Mesenteric fat pad (tissue), 1 donor: ENCODE data around the gene STMN1. TPM values are rescaled to one million over a fixed set of nuclear protein-coding genes. Genes with fewer than 3 reads are reported as not detected.

Experiments used
- DNase-seq: peaks from one replicate; pipeline ENCODE4 v3.0.0-alpha.2; 2020; ENCODE audit warnings: low spot score
- total RNA-seq: library from RNA; stranded (reverse); fragmentation: NEBNext Ultra II Directional; extraction: Animal tissue kit (Norgen Biotek cat#: 25700); gene quantifications from one replicate; pipeline ENCODE4 v1.2.1, GENCODE V29; 2021
- donor health status: DM: yes; HTN: yes; CAD: no.

STMN1 gene
- total RNA-seq, 1 donor from 2014 or later: 39.3 TPM

DNA sequence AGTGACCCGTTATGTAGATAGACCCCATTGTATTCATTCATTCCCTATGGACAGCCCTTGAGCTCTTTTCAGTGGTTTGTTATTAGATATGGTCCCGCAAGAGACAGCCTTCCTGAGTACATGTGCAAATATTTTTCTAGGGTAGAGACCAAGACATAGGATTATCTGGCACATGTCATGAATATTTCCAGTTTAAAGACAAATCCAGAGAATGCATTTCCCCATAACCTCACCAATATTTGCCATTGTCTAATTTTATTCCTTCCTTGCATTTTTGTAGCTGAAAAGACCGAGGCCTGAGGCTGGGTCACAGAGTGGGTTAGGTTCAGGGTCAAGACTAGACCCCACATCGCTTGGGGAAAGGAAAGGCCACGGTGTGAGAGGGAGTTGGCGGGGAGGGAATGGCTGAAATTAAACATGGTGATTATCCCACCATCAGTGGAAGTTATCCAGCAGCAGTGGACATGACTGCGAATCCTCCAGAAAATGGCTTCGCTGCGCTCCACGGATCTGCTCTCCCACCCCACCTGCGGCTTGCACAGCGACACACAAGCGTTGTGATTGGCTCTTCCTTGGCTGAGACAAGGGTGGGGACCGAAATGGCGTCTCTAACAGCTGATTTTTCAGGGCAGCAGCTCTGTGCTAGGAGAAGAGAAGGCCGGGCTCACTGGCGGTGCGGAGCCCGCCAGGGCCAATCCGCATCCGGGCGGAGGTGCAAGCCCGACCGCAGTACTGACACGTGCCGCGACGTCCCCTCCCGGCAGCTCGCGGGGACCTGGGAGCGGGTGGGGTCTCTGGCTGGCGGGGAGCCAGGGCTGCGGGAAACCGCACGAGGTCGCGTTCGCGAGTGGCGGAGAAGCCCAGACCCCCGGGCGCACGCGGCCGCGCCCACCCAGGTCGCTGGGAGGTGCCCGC is 16.1 kb upstream of the STMN1 start:
- peak; percentile 90 for DNase-seq

DNA sequence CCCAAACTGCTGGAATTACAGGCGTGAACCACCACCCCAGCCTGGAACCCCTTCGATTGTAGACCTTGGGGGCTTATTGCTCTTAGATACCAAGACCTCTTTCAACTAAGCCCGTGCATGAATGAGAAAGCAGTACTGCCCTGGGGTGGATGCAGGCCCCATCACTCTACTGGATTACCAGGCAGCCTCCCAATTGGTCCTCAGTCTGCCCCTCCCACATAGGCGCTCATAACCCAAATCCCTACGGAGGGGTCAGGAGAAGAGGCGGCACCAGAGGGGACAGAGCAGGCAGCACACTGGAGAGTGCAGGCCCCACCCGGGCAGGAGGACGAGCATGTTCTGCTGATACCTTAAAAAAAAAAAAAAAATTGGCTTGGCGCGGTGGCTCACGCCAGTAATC is 12.4 kb upstream of the STMN1 start:
- no peak for DNase-seq

DNA sequence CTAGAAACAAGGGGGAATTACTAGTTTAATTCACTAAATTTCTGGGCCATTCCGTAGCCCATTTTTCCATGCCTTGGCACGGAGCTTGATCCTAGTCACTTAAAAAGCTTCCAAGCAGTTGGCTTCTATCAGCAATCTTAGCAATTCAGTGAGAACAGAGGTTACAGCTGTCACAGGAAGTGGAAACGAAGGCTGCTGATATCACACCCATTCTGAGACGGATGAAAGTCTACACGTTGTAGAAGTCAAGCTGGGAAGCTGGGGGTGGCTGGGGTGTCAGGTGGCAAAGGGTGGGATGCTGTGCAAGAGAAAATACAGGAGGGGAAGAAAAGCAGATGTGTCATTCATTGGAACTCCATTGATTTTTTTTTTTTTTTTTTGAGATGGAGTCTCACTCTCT is 11.8 kb upstream of the STMN1 start:
- DNase-seq: no peak

DNA sequence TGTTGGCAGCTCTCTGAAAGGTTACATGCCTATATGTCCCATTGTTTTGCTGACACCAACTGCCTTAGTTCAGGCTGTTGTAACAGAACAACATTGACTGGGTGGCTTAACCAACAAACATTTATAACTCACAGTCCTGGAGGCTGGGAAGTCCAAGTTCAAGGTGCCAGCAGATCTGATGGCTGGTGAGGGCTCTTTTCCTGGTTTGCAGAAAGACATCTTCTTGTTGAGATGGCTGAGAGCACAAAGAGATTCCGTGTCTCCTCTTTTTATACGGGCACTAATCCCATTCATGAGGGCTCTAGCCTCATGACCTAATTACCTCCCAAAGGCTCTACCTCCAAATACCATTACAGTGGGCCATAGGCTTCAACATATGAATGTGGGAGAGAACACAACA is 10.2 kb upstream of the STMN1 start:
- DNase-seq: no peak

DNA sequence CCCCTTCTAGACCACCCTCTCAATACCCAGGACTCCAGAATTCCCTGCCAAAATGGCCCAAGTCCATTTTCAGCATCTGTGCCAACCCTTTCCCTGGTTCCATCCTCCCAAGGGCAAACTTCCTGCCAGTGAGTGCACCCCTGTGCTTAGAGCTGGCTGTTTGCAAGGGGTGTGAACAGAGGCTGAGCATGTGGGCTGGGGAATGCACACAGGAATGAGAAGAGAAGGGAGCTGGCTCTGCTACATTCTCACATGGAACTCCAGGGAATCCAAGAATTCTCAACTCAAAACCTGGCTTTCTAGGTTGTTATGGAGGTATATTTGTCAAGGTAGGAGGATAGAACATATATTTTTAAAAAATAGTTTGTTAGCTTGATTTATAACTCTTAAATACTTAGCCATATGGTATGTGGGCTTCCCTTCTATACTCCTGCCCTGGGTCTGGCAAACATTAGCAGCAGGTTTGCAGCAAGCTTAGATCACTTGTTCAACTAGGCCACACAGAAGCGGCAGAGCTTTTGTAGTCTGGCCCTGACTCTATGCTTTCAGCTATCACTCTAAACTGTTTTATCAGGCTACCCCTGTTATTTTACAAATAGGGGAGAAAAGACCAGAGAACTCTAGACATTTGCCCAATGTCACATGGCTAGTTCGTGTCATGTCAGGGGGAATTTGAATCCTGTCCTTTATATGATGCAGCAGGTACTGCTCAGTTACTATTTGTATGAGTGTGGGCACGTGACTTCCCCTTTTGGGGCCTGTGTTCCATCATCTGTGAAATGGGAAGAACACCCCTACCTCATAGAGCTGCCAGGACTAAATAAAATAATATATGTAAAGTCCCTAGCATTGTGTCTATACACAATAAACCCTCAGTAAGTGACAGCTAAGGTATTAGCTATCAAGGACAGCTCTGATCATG is 8.1 kb upstream of the STMN1 start:
- no peak for DNase-seq

DNA sequence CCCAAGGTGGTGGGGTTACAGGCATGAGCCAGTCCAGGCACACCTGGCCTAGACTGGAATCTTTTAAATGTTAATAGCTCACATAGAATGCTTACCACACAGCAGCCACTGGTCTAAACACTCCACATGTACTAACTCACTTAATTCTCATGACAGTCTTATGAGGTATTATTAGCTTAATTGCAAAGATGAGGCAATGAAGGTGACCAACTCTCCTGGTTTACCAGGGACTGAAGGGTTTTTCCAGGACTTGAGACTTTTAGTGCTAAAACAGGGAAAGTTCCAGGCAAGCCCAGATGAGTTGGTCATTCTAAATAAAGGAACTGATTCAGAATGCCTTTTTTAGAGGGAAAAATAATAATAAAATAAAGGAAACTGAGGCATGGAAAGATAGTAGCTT is 7.0 kb upstream of the STMN1 start:
- DNase-seq: no peak

DNA sequence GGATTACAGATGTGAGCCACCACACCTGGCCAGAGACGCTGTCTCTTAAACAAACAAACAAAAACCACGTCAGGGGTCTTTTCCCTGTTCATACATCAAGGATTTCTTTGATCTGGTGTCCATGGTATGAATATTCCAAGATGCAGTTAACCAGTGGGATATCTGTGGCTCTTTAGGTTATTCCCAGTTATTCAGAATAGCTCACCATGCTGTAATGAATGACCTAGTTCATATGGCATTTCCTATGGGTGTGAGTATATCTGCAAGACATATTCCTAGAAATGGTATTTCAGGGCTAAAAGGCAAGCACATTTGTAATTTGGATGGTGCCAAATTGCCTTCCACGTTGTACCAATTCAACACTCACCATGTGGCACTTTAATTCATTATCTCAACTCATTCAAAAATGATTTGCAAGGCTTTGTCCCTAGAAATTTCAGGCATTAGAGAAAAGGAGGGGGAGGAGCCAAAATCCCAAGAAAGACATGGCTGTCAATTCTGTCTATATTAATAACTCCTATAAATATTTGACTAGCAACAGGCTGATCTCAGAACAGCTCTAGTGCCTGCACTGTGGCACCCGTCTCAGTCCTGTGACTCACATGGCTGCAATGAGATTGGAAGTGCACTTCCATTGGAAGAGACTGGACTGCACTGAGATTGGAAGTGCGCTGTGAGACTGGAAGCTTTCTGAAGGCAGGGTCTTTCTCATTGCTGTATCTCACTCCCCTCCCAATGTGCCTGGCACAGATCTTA is 6.0 kb upstream of the STMN1 start:
- no peak for DNase-seq

DNA sequence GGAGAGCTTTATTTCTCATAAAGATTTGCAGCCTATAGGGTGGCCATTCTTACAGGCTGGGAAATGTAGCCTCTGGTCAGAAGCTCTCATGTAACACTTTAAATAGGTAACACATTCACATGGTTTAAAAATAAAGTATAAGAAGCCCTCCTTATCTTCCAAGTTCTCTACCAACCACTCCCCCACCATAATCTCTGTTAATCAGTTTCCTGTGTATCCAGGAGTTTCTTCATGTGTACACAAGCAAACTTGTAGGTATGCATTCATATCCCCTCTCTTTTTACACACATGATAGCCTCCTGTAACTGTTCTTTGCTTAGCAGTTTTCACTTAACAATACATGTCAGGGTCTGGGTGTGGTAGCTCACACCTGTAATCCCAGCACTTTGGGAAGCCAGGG is 4.9 kb upstream of the STMN1 start:
- no peak for DNase-seq

DNA sequence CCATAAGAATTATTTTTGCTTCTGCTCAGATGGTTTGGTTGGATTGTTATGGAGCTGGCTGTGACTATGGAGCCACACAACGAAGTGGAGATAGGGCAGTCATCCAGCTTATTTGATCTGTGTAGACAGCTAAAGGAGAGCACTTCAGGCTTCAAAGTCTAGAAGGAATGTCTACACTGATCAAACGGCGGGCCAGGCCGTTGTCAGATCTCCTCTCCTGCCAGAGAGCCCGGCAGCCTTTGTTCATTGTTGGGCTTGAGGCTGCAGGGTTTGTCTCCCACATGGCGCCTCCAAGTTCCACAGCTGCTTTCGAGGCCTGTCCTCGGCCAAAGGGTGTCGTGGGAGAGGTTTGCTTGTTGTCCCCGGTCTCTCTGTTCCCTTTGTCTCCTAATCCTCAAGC is 2.8 kb upstream of the STMN1 start:
- no peak for DNase-seq

DNA sequence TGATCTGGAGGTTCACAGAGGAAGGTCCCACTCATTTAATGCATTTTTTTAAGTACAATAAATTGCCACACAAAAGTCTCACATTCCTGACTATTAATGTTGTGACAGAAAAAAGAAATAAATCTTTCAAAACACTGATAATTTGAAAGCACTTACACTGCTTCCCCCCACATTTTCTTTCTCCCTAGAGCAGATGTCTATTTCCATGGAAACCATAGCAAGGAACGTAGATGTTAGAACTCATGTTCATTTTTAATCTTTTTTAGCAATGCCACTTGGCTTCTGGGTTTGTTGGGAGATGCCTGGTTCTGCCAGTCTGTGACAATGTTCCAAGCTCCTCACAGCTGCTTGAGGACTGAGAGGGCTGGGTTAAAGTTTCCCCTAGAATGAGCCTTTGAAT is 1.9 kb upstream of the STMN1 start:
- no peak for DNase-seq

DNA sequence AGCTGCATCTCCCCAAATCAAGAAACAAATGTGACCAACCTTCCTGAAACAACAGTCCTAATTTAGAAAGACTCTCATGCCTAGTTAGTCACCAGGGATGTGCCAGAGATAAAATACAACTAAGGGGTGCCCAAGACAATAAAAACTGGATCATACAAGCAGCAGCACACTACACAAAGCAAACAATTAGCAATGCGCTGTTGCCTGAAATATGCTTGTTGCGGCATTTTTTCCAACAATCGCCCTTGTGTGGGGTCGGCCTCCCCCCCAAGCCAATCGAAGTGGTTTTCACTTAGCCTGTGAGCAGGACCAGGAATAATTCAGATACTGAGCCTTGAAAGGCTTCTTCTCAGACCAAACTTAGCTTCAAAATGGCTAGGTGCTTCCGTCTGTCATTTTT is 1.4 kb upstream of the STMN1 start:
- DNase-seq: no peak

DNA sequence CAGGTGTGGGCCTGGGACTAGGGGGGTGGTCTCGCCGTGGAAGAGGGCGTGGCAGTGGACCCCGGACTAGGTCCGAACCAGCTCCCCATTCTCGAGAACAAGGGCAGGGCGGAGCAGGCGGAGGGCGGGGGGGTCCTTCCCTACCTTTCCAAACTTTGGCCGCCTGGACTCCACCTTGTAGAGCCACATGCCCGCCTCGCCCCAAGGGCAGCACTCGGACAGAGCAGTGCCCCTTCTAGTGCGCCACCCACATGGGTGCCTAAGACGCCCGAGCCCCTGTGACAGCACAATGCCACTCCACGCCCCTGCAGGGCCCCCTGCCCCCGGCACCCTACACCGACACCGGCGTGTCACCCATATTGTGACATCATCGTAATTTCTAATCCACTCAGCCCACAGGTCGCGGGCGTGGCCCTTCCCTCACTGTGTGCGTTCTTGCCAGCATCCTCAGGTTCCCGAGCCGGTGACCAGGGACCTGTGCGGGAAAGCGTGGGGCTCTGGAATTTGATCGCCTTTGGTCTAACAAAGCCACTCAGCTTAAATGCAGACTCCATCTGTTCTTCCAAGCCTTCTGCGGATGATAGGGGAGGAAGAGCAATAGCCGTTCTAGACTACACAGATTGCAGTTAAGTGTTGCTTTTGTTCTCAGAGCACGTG is 553 bp upstream of the STMN1 start:
- DNase-seq: no peak

DNA sequence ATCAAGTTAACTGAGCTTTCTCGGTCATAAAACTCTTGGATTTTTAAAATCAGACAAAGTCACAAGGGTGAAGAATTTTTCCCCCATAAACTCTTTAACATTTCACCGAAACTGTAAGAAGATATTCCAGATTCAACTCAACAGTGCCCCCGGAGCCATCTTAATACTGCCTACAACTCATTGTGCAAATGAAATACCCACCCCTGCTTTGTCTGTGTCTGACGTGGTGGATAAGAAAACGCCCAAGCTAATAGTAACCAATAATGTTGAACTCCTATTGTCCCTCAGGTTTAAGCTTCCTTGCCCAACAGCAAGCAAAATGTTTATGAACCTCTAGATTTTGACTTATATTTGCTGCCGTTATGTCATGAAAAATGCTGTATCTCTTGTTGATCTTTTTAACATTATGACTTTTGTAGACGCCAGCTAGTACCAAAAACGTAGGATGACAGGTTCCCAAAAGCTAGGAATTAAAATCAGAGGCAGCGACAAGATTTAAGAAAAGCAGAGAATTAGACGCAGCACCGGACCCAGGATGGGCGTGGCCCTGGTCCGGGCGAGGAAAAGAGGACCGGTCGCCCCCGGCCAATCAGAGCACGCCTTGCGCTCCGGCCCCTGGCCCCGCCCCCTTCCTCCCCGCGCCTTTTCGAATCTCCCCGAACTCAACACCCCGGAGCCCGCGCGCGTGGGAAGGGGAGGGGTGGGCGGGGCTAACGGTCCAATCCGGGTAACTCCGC is 1.1 kb downstream of the STMN1 start:
- peak; percentile 99 for DNase-seq

DNA sequence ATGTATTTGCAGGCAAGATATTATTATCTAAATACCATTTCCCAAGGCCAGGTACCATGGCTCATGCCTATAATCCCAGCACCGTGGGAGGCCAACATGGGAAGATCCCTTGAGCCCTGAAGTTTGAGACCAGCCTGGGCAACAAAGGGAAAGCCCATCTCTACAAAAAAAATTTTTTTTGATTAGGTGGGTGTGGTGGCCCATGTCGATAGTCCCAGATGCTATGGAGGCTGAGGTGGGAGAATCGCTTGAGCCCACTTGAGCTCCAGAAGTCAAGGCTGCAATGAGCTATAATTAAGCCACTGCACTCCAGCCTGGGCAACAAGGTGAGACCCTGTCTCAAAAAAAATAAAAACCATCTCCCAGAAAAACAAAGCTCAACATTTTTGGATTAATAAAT is 2.2 kb downstream of the STMN1 start:
- no peak for DNase-seq

DNA sequence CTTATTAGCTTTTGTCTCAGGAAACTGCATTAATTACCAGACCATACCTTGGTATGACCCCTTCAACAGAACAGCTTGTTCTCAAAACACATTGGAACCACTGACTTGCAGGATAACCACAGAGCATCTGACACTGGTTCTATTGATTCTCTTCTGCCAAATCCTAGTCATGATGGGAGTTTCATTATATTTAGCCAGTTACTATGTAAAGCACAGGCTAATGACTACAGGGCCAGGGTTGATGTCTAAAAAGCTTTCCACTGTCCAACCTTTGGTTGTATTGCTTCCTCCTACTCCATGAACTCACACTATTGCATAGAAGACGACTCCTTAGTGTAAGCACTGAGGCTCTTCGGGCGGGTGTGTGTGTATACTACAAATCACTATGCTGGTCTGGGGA is 3.8 kb downstream of the STMN1 start:
- no peak for DNase-seq

DNA sequence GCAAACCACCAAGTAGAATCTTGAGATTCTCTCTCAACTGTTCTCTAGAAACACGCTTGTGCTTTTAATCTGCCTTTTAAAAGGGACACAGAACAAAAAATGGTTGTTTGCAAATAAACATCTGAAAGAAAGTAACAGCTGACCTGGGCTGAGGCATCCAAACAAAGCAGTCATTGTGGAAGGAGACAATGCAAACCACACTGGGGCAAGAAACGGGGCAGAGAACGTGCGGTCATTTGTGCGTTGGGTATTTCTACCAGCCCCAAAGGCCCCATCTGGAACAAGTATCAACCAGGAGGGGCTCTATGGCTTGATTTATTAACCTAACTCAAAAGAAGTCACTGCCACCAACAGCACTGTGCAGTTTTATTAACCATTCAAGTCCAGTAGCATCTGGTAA is 6.0 kb downstream of the STMN1 start:
- DNase-seq: no peak

DNA sequence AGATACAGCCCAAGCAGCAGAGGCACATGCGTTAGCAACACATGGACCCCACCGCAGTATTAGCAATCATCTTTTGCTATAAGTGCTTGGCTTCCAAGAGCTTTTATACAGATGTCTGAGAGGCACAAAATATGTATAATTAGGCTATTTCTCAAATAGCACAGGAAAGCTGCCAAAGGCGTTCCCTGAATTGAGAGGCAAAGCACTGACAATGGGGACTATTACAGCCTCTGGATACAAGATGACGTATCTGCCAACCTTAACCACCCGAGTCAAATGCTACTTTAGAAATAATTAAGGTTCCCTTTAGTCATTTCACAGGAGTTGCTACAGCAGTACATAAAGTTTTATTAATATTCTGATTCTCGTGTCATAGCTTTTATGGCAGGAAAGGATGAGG is 6.4 kb downstream of the STMN1 start:
- DNase-seq: no peak

DNA sequence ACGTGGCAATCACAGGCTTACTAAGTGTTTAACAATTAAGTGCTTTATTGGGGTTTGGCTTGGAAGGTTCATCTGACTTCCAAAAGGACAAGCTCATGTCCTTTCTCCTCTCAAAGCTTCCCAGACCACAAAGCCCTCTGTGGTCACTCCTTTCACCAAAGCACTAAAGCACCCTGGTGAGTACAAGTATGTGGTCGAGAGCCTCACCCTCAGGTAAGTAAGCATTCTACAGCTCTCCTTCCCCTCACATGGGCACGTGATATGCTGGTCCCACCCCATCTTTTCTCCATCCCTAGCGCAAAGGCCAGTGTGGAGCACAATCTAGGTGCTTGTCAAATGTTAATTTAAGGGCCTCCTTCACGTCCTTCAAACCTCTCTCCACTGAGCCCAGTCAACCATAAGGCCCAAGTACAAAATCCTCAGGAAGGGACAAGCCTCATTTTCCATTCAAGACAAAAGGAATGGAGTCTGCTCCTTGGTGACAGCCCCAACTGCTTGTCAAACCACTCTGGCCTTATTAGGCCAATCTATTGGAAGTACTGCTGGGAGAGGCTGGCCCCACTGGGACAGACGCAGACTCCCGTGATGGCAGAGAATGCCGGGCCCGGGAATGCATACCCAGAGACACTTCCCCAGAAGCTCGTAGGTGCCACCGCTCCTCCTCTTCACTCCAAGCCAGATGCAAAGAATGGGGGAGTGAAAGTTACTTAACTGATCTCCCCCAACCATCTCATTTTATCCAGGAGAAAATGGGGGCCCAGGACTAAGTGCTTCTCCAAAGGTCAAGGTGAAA is 7.8 kb downstream of the STMN1 start:
- no peak for DNase-seq

DNA sequence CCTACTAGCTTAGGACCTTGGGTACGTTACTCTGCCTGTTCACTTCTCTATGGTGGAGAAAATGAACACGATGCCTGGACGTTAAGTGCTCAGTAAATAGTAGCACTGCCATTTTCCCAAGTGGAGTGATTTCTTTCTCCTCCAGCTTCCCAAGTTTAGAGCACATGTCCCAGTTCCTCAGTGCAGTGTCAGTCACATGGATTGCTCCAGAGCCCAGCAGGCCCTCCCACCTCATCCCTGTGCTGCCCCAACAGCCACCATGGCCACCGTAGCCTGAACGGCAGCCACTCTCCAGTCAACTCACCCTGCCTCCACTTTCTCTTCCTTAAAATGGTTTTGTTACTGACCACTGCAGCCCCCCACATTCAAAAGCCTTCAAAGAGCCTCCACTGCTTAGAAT is 8.5 kb downstream of the STMN1 start:
- no peak for DNase-seq

DNA sequence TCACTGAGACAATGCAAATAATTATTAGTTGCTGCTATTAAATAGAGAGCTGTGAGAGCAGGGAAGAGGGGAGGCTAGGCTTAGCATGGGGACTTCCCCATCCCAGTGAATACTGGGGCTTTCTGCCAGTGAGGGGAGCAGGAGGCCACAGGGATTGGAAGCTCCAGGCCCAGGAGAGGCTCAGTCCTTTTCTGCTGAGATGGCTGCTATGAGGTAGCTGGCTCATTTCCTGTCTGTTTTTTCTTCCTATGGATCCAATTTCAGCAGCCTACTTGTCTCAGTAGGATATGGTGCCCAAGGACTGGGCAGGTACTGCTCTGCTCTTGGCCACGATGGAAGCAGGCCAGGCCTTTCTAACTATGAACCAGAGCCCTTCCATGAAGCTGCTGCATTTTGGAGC is 10.0 kb downstream of the STMN1 start:
- DNase-seq: no peak
